SU-DHL-6 (cell line): ENCODE results near the gene CELF6.
"Not testable (repeated sequence)": the region's sequence is repeated elsewhere in the genome, so short reads cannot be mapped to it uniquely, and the experiment has no call there.

ENCODE experiments used
- H2AFZ ChIP-seq: fragments of 200-600 bp; sonication (generic); 2 replicates; pipeline ENCODE4 v1.6.1; 2014; ENCODE audit warnings: low read depth, mild to moderate bottlenecking, moderate library complexity, mixed read lengths, antibody characterized with exemption, low read length; ENCODE audit not compliant: severe bottlenecking
- H3F3A ChIP-seq: fragments of 200-600 bp; shearing (Covaris generic); 2 replicates; pipeline ENCODE4 v1.6.0; 2016; ENCODE audit warnings: antibody characterized with exemption, mild to moderate bottlenecking; ENCODE audit not compliant: insufficient read depth
- H3K27ac ChIP-seq: fragments of 200-600 bp; sonication (generic); 2 replicates; pipeline ENCODE4 v1.5.1; 2016; ENCODE audit warnings: low read depth, mild to moderate bottlenecking, low read length, moderate library complexity, mixed read lengths
- H3K27me3 ChIP-seq: fragments of 200-600 bp; sonication (generic), shearing (Covaris generic); 2 replicates; pipeline ENCODE4 v1.6.0; 2014; ENCODE audit warnings: mild to moderate bottlenecking, low read length
- H3K36me3 ChIP-seq: fragments of 200-600 bp; sonication (generic); 2 replicates; pipeline ENCODE4 v1.6.1; 2014; ENCODE audit warnings: mild to moderate bottlenecking, low read length, mixed read lengths
- H3K4me2 ChIP-seq: fragments of 300-600, 200-600 bp; shearing (Covaris generic), sonication (generic); 2 replicates; pipeline ENCODE4 v1.6.0; 2014; ENCODE audit warnings: low read length, low read depth, mild to moderate bottlenecking; ENCODE audit not compliant: poor library complexity, severe bottlenecking
- H3K4me3 ChIP-seq: fragments of 200-600 bp; sonication (generic); 2 replicates; pipeline ENCODE4 v1.5.1; 2014; ENCODE audit warnings: antibody characterized with exemption, low read length, mild to moderate bottlenecking, mixed read lengths; ENCODE audit not compliant: insufficient read depth, poor library complexity, severe bottlenecking
- H3K79me2 ChIP-seq: fragments of 200-600 bp; sonication (generic); 2 replicates; pipeline ENCODE4 v1.6.1; 2014; ENCODE audit warnings: mild to moderate bottlenecking, low read length, moderate library complexity; ENCODE audit not compliant: insufficient read depth
- H3K9ac ChIP-seq: fragments of 200-600 bp; sonication (generic); 2 replicates; pipeline ENCODE4 v1.7.0; 2014; ENCODE audit warnings: mild to moderate bottlenecking, low read length
- H3K9me2 ChIP-seq: fragments of 200-600 bp; sonication (generic); replicated peaks from 2 replicates; pipeline ENCODE4 v1.6.1; 2014; ENCODE audit warnings: low read length; ENCODE audit not compliant: insufficient read depth
- H3K9me3 ChIP-seq: fragments of 200-600 bp; sonication (generic); 2 replicates; pipeline ENCODE4 v1.6.1; 2014; ENCODE audit warnings: low read length, mixed read lengths; ENCODE audit not compliant: insufficient read depth
- H4K20me1 ChIP-seq: fragments of 200-600 bp; sonication (generic); 2 replicates; pipeline ENCODE4 v1.6.1; 2014; ENCODE audit warnings: low read depth, mild to moderate bottlenecking, antibody characterized with exemption, low read length, moderate library complexity, mixed read lengths
- EZH2phosphoT487 ChIP-seq: fragments of 200-600 bp; sonication (generic), shearing (Covaris generic); conservative IDR thresholded peaks from 2 replicates; pipeline ENCODE4 v1.6.1; 2018; ENCODE audit warnings: mild to moderate bottlenecking, antibody characterized with exemption, low read length, moderate library complexity, mixed read lengths
- TF ChIP-seq, protein P1 (sequence below): fragments of 200-600 bp; sonication (generic); IDR thresholded peaks from one replicate; pipeline ENCODE4 v1.5.1; 2017; ENCODE audit warnings: antibody characterized with exemption, mild to moderate bottlenecking, low read length, moderate library complexity; ENCODE audit not compliant: insufficient read depth, poor library complexity, severe bottlenecking

The CELF6 gene

DNA sequence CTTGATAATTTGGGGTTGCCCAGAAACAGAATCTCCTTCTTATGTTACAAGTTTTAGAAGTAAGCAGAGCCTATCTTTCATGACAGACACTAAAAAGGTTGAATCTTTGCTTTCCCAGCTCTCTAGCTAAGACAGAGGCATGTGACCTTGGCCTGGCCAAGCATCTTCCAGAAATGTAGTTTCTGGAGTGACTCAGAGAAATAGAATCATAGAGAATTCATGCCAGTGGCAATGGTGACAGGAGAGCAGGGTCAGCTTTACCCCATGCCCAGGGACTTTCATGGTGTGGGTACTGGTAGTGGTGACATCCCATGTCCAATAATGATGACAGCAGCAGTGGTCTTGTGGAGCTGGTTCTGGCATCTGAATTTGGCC lies 43.6 kb downstream of the CELF6 start:
- H3F3A ChIP-seq: peaks cover 6% of the 10 kb centered on the region
- H3K4me2 ChIP-seq: no peak overlapping the region
- no peak overlapping the region for H3K4me3 ChIP-seq
- no peak overlapping the region for H2AFZ ChIP-seq
- no peaks in the 10 kb centered on the region for H3K79me2 ChIP-seq
- no peak overlapping the region for H3K9ac ChIP-seq
- TF ChIP-seq EZH2phosphoT487: no peak
- TF ChIP-seq, protein P1, sequence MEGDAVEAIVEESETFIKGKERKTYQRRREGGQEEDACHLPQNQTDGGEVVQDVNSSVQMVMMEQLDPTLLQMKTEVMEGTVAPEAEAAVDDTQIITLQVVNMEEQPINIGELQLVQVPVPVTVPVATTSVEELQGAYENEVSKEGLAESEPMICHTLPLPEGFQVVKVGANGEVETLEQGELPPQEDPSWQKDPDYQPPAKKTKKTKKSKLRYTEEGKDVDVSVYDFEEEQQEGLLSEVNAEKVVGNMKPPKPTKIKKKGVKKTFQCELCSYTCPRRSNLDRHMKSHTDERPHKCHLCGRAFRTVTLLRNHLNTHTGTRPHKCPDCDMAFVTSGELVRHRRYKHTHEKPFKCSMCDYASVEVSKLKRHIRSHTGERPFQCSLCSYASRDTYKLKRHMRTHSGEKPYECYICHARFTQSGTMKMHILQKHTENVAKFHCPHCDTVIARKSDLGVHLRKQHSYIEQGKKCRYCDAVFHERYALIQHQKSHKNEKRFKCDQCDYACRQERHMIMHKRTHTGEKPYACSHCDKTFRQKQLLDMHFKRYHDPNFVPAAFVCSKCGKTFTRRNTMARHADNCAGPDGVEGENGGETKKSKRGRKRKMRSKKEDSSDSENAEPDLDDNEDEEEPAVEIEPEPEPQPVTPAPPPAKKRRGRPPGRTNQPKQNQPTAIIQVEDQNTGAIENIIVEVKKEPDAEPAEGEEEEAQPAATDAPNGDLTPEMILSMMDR: no peak
- no peaks in the 10 kb centered on the region for H3K9me2 ChIP-seq
- H3K27ac ChIP-seq: no peak overlapping the region
- H3K27me3 ChIP-seq: no peaks in the 10 kb centered on the region
- no peaks in the 10 kb centered on the region for H3K9me3 ChIP-seq
- no peaks in the 10 kb centered on the region for H4K20me1 ChIP-seq
- no peaks in the 10 kb centered on the region for H3K36me3 ChIP-seq

DNA sequence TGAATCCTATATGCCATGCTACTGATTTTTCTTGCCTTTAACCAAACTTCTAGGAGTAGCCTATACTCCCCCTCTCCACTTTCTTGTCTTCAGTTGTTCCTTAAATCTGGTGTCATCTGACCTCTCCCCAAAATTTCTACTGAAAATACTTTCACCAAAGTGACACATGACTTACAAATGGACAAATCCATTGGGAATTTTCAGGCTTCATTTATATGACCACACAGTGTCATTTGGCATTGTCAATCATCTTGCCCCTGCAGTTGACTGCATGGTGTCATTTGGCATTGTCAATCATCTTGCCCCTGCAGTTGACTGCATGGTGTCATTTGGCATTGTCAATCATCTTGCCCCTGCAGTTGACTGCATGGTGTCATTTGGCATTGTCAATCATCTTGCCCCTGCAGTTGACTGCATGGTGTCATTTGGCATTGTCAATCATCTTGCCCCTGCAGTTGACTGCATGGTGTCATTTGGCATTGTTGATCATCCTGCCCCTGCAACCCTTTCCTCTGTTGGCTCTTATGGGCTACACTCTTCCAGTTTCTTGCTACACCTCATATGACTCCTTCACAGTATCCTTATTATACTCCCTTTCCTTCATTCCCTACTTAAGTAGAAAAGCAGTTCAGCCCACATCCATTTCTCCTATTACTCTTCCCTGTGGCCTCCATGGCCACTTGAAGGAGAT lies 44.2 kb downstream of the CELF6 start:
- not testable (repeated sequence) for H3K27me3 ChIP-seq, H3K9ac ChIP-seq, H3K9me3 ChIP-seq, H3K79me2 ChIP-seq, H3K9me2 ChIP-seq, H3K27ac ChIP-seq, H2AFZ ChIP-seq, H3K4me2 ChIP-seq, H3K4me3 ChIP-seq, H4K20me1 ChIP-seq, H3K36me3 ChIP-seq
- H3F3A ChIP-seq: peaks cover 12% of the 10 kb centered on the region

DNA sequence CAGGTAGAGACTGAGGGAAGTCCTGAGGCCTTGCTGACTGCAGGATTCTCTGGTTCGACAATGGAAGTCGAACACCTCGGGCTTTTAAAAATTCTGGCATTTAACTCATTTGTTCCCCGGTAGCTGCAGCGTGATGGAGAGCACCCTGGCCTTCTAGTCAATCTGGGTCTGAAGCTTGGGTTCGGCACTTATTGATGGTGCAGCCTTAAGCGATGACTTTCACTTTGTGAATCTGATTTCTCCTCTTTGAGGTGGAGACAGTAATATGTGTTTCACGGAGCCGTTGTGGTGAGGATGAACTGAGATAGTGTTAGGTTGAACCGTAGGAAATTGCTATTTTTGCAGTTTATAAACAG lies 47.0 kb downstream of the CELF6 start:
- no peaks in the 10 kb centered on the region for H3K9me3 ChIP-seq
- H4K20me1 ChIP-seq: no peaks in the 10 kb centered on the region
- H3K4me3 ChIP-seq: peak overlapping the region; percentile 56
- no peaks in the 10 kb centered on the region for H3K36me3 ChIP-seq
- no peaks in the 10 kb centered on the region for H3K9me2 ChIP-seq
- H3K4me2 ChIP-seq: peak overlapping the region; percentile 66
- H3F3A ChIP-seq: peaks cover 12% of the 10 kb centered on the region
- H3K9ac ChIP-seq: peak overlapping the region; percentile 87
- TF ChIP-seq, protein P1: no peak
- TF ChIP-seq EZH2phosphoT487: no peak
- no peaks in the 10 kb centered on the region for H3K79me2 ChIP-seq
- H3K27me3 ChIP-seq: no peaks in the 10 kb centered on the region
- peak overlapping the region; percentile 56 for H2AFZ ChIP-seq
- H3K27ac ChIP-seq: peak overlapping the region; percentile 13

DNA sequence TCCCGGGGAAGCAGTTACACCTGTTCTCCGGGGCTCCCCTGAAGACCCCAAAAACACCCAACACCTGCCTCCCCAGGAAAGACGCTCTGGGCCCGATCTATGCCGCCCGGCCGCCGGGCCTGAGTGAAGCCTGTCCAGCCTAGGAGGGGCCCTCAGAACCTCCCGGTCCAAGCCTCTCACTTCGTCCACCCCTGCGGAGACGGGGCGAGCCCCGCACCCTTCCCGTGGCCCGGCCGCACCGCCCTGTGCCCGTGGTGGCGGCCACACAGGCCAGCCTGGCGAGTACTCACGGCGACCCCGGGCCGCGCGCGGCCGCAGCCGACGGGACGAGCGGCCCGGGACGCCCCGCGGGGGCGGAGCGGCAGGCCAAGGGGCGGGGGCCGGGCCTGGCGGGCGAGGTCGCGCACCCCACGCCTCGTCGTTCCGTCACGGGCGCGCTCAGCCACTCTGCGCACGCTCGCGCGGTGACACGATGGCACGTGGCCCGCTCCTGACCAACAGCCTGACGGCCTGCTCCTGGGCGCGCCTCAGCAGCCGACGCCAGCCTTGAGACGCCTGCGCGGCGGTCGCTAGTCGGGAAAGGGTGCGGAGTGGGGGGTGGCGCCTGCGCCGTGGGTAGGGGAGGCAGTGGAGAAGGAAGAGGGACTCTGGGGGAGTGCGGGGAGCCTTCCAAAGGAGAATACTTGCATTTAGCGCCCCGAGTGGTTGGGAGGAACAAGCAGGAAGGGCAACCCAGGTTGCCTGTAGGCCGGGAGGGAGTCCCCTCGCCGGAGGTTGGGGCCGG lies 47.6 kb downstream of the CELF6 start, which contains the start of gene PARP6:
Gene PARP6 (minus strand): TSS at position 342 of the 784 bp plus-strand sequence. CDS start 5,077 bp downstream, outside the sequence.
- TF ChIP-seq EZH2phosphoT487: no peak
- TF ChIP-seq, protein P1: peak; percentile 44
- Histone ChIP-seq H3K79me2 (no peaks in the 10 kb centered on the region), H3F3A (peaks cover 12% of the 10 kb centered on the region), H2AFZ (peak within 1 kb of the TSS; percentile 83), H3K4me2 (peak within 1 kb of the TSS; percentile 85), H3K27ac (peak within 1 kb of the TSS; percentile 48), H3K9me3 (no peaks in the 10 kb centered on the region), H3K36me3 (no peaks in the 10 kb centered on the region), H3K4me3 (peak within 1 kb of the TSS; percentile 91), H4K20me1 (no peaks in the 10 kb centered on the region), H3K27me3 (no peaks in the 10 kb centered on the region), H3K9me2 (no peaks in the 10 kb centered on the region), H3K9ac (peak within 1 kb of the TSS; percentile 87)
